K562 (cell line): ENCODE data around the gene LRRC39. TPM values are rescaled to one million over a fixed set of nuclear protein-coding genes. Genes with fewer than 3 reads are reported as not detected.

ENCODE experiments used
- DPF2 ChIP-seq: fragments of 450-650 bp; IDR thresholded peaks from 2 replicates; pipeline ENCODE4 v1.6.1; 2016
- FOSL1 ChIP-seq: fragments of 200-800 bp; sonication (Bioruptor generic); conservative IDR thresholded peaks from 2 replicates; pipeline ENCODE4 v1.6.1; 2016; ENCODE audit warnings: missing genetic modification characterization, missing compliant biosample characterization
- FOXA3 ChIP-seq, 2 experiments: fragments of 450-650 bp in 1 of 2; sonication (generic) in 1 of 2; formaldehyde crosslinking; IDR thresholded peaks in 1 of 2; conservative IDR thresholded peaks in 1 of 2; 2 replicates each; pipeline versions ENCODE4 v1.4.0 to v1.8.0; 2020 to 2022; ENCODE audit warnings: mild to moderate bottlenecking in 2 of 2, missing genetic modification reagents in 1 of 2
- FOXJ2 ChIP-seq: fragments of 200-800 bp; sonication (Bioruptor generic); IDR thresholded peaks from 2 replicates; pipeline ENCODE4 v1.6.1; 2016; ENCODE audit warnings: missing genetic modification characterization, missing compliant biosample characterization
- FOXK2 ChIP-seq, 2 experiments: fragments of 450-650 bp; IDR thresholded peaks in 1 of 2; conservative IDR thresholded peaks in 1 of 2; 2 replicates each; pipeline ENCODE4 v1.6.1; 2016; ENCODE audit warnings: low read depth in 2 of 2, mild to moderate bottlenecking in 1 of 2
- FOXM1 ChIP-seq, 2 experiments: fragments of 450-650 bp in 1 of 2; sonication (generic) in 1 of 2; formaldehyde crosslinking in 1 of 2; IDR thresholded peaks; 2 replicates each; pipeline versions ENCODE4 v1.6.1 to v1.9.0; 2017 to 2022; ENCODE audit warnings: low read depth in 2 of 2, mild to moderate bottlenecking in 2 of 2, missing genetic modification reagents in 1 of 2, moderate library complexity in 1 of 2
- GABPA ChIP-seq: fragments of 200-800 bp; sonication (Bioruptor generic); conservative IDR thresholded peaks from 2 replicates; pipeline ENCODE4 v1.6.1; 2016; ENCODE audit warnings: low read depth, missing genetic modification characterization, missing compliant biosample characterization
- JUND ChIP-seq, 2 experiments: IDR thresholded peaks; 2 replicates in 1 of 2; 3 replicates in 1 of 2; pipeline ENCODE4 v1.6.1; 2011; ENCODE audit warnings: borderline replicate concordance in 2 of 2, low read depth in 2 of 2, low read length in 2 of 2, improper control_type of control experiment in 1 of 2, missing biosample characterization in 1 of 2, missing genetic modification characterization in 1 of 2, missing genetic modification reagents in 1 of 2
- MECOM ChIP-seq: fragments of 250-450 bp; sonication (Bioruptor Pico); IDR thresholded peaks from 2 replicates; pipeline ENCODE4 v1.8.0; 2022; ENCODE audit warnings: inconsistent platforms
- NR2C1 ChIP-seq, 2 experiments: fragments of 450-650 bp; IDR thresholded peaks; 2 replicates each; pipeline ENCODE4 v1.6.1; 2017; ENCODE audit warnings: mild to moderate bottlenecking in 2 of 2, antibody characterized with exemption in 1 of 2, inconsistent platforms in 1 of 2, missing compliant biosample characterization in 1 of 2, missing genetic modification characterization in 1 of 2
- SOX6 ChIP-seq: fragments of 450-650 bp; IDR thresholded peaks from 2 replicates; pipeline ENCODE4 v1.6.1; 2014; ENCODE audit warnings: mild to moderate bottlenecking
- SP2 ChIP-seq: IDR thresholded peaks from 2 replicates; pipeline ENCODE4 v1.6.1; 2011; ENCODE audit warnings: mild to moderate bottlenecking, low read depth, low read length, moderate library complexity; ENCODE audit not compliant: poor library complexity, severe bottlenecking; ENCODE audit errors: extremely low read depth
- ZBTB8A ChIP-seq: fragments of 450-650 bp; IDR thresholded peaks from 2 replicates; pipeline ENCODE4 v1.6.1; 2018; ENCODE audit warnings: mild to moderate bottlenecking, moderate library complexity; ENCODE audit not compliant: partially characterized antibody
- ZNF639 ChIP-seq, 2 experiments: fragments of 200-800 bp in 1 of 2; sonication (Bioruptor generic) in 1 of 2; sonication (generic) in 1 of 2; formaldehyde crosslinking in 1 of 2; IDR thresholded peaks in 1 of 2; conservative IDR thresholded peaks in 1 of 2; 2 replicates each; pipeline versions ENCODE4 v1.5.0 to v1.6.1; 2016 to 2020; ENCODE audit warnings: missing compliant biosample characterization in 1 of 2, missing genetic modification characterization in 1 of 2, missing genetic modification reagents in 1 of 2
- polyA plus RNA-seq, 8 experiments: library from polyadenylated mRNA; depleted of rRNA in 4 of 8; stranded (reverse) in 5 of 8; unstranded in 3 of 8; fragments of >200 nt; fragmentation: Nextera tagmentation in 2 of 8; fragmentation: Illumina TruSeq in 1 of 8; extraction: Ambion mirVana in 2 of 8; extraction: Trizol in 1 of 8; gene quantifications; 2 replicates each; pipeline versions ENCODE4 v1.2.1 to v1.2.3, GENCODE V29; 2011 to 2014; ENCODE audit warnings: inconsistent platforms in 1 of 8, missing spikeins in 1 of 8
- total RNA-seq, 7 experiments: library from RNA; depleted of rRNA in 6 of 7; stranded (reverse); fragments of >200 nt in 6 of 7; fragmentation: Illumina TruSeq in 2 of 7; extraction: Trizol in 2 of 7; gene quantifications; 2 replicates each; pipeline versions ENCODE4 v1.2.1 to v1.2.3, GENCODE V29; 2011 to 2021; ENCODE audit warnings: low replicate concordance in 1 of 7
- TF ChIP-seq, protein P1 (sequence below): sonication (generic); formaldehyde crosslinking; IDR thresholded peaks from 2 replicates; pipeline ENCODE4 v1.8.1; 2022; ENCODE audit warnings: missing genetic modification reagents
- TF ChIP-seq, protein P2 (sequence below), 2 experiments: IDR thresholded peaks in 1 of 2; conservative IDR thresholded peaks in 1 of 2; 2 replicates each; pipeline ENCODE4 v1.6.1; 2016; ENCODE audit warnings: low read depth in 2 of 2, mild to moderate bottlenecking in 1 of 2, missing compliant biosample characterization in 1 of 2, missing genetic modification characterization in 1 of 2, moderate library complexity in 1 of 2

The LRRC39 gene
- total and polyA plus RNA-seq, 9 of the 15 experiments (the other 6 are each of a cell fraction or from before 2014, with no cell fraction given) = 1.00 to 3.1 (median 1.3) TPM

- 0 out of 2 replicates have a peak, but pooled peaks have one; percentile 58 for TF ChIP-seq MECOM (CRISPR knock-in tag)
- peak; percentile 46 for TF ChIP-seq NR2C1 (IDR thresholded peaks at IDR 0.05)
- peak; percentile 68; the same call in 1 of the 2 replicates for TF ChIP-seq NR2C1 (tag; IDR thresholded peaks at IDR 0.05)
- TF ChIP-seq SOX6 = no peak
- TF ChIP-seq, protein P1, sequence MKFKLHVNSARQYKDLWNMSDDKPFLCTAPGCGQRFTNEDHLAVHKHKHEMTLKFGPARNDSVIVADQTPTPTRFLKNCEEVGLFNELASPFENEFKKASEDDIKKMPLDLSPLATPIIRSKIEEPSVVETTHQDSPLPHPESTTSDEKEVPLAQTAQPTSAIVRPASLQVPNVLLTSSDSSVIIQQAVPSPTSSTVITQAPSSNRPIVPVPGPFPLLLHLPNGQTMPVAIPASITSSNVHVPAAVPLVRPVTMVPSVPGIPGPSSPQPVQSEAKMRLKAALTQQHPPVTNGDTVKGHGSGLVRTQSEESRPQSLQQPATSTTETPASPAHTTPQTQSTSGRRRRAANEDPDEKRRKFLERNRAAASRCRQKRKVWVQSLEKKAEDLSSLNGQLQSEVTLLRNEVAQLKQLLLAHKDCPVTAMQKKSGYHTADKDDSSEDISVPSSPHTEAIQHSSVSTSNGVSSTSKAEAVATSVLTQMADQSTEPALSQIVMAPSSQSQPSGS (CRISPR knock-in tag) = no peak
- TF ChIP-seq ZNF639 (CRISPR knock-in tag; conservative IDR thresholded peaks at IDR 0.05 in 1 of 2, IDR thresholded peaks at IDR 0.05 in 1 of 2) = peak in 1 of 2 experiments; percentile 67; a peak in 2 of 4 replicates
- peak; percentile 71 to 77; a peak in 3 of 4 replicates for TF ChIP-seq FOXK2 (conservative IDR thresholded peaks at IDR 0.05 in 1 of 2, IDR thresholded peaks at IDR 0.05 in 1 of 2; ENCODE audit: low read depth in 2 of 2)
- 0 out of 4 replicates have a peak, but pooled peaks of 1 of the 2 experiments have one; percentile 13 for TF ChIP-seq FOXA3 (CRISPR knock-in tag; conservative IDR thresholded peaks at IDR 0.05 in 1 of 2, IDR thresholded peaks at IDR 0.05 in 1 of 2)
- 0 out of 2 replicates have a peak, but pooled peaks have one; percentile 16 for TF ChIP-seq GABPA
- TF ChIP-seq, protein P2, sequence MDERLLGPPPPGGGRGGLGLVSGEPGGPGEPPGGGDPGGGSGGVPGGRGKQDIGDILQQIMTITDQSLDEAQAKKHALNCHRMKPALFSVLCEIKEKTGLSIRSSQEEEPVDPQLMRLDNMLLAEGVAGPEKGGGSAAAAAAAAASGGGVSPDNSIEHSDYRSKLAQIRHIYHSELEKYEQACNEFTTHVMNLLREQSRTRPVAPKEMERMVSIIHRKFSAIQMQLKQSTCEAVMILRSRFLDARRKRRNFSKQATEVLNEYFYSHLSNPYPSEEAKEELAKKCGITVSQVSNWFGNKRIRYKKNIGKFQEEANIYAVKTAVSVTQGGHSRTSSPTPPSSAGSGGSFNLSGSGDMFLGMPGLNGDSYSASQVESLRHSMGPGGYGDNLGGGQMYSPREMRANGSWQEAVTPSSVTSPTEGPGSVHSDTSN (CRISPR knock-in tag; IDR thresholded peaks at IDR 0.05; ENCODE audit: low read depth) = no peak
- TF ChIP-seq, protein P2 (tag; conservative IDR thresholded peaks at IDR 0.05; ENCODE audit: low read depth) = peak; percentile 62; the same call in 1 of the 2 replicates
- TF ChIP-seq FOSL1 = peak; percentile 87
- TF ChIP-seq FOXJ2 (tag) = 0 out of 2 replicates have a peak, but pooled peaks have one; percentile 43
- peak; percentile 50; the same call in 1 of the 2 replicates for TF ChIP-seq FOXM1 (IDR thresholded peaks at IDR 0.05; ENCODE audit: low read depth)
- no peak for TF ChIP-seq FOXM1 (CRISPR knock-in tag; IDR thresholded peaks at IDR 0.05; ENCODE audit: low read depth)
- TF ChIP-seq ZBTB8A = no peak
- TF ChIP-seq JUND (IDR thresholded peaks at IDR 0.05; ENCODE audit: borderline replicate concordance, low read depth, low read length) = peak; percentile 48; the same call in 1 of the 2 replicates
- TF ChIP-seq JUND (tag; IDR thresholded peaks at IDR 0.05; ENCODE audit: borderline replicate concordance, low read depth, low read length) = peak; percentile 38; the same call in 1 of the 3 replicates
- peak; percentile 78 for TF ChIP-seq DPF2
- TF ChIP-seq SP2 = no peak
These were observed 47.4 kb downstream of the LRRC39 start (continued) for GRCh38 chr1:100130552-100131077.
